Osteocyte (in vitro differentiated cells): Measurements from ENCODE around the gene ZNF521. TPM values are rescaled to one million over a fixed set of nuclear protein-coding genes. Genes with fewer than 3 reads are reported as not detected.

Source experiments
- DNase-seq: peaks from one replicate; pipeline ENCODE4 v3.0.0; 2021; ENCODE audit warnings: mixed read lengths; ENCODE audit not compliant: unreplicated experiment; ENCODE audit errors: extremely low spot score
- H3K27ac Mint-ChIP-seq: one replicate; pipeline ENCODE4 v1.8.0; 2021; ENCODE audit warnings: mild to moderate bottlenecking, mixed read lengths; ENCODE audit not compliant: unreplicated experiment
- H3K27me3 Mint-ChIP-seq: one replicate; pipeline ENCODE4 v1.8.0; 2021; ENCODE audit warnings: mixed read lengths; ENCODE audit not compliant: unreplicated experiment
- H3K36me3 Mint-ChIP-seq: one replicate; pipeline ENCODE4 v1.8.0; 2021; ENCODE audit warnings: mixed read lengths; ENCODE audit not compliant: unreplicated experiment
- H3K4me1 Mint-ChIP-seq: one replicate; pipeline ENCODE4 v1.8.0; 2021; ENCODE audit warnings: mixed read lengths; ENCODE audit not compliant: unreplicated experiment
- H3K4me3 Mint-ChIP-seq: one replicate; pipeline ENCODE4 v1.8.0; 2021; ENCODE audit warnings: mild to moderate bottlenecking, moderate library complexity, mixed read lengths; ENCODE audit not compliant: unreplicated experiment
- H3K9me3 Mint-ChIP-seq: one replicate; pipeline ENCODE4 v1.8.0; 2021; ENCODE audit warnings: mixed read lengths; ENCODE audit not compliant: unreplicated experiment
- CTCF ChIP-seq: fragments of 200-600 bp; sonication (generic); IDR thresholded peaks from 2 replicates; pipeline ENCODE4 v1.5.0; 2021; ENCODE audit warnings: antibody characterized with exemption, mild to moderate bottlenecking, moderate library complexity
- total RNA-seq: library from RNA; stranded (reverse); gene quantifications from 2 replicates; pipeline ENCODE4 v1.2.1, GENCODE V29; 2021

The ZNF521 gene
- total RNA-seq, 1 donor from 2014 or later = 57.1 TPM

GRCh38 chr18:25231327-25231691 is 120.7 kb downstream of the ZNF521 start:
- Mint-ChIP-seq H3K36me3 (peaks cover 10% of the 10 kb centered on the region), H3K27ac (peak overlapping the region; percentile 96), H3K9me3 (no peaks in the 10 kb centered on the region), H3K4me1 (peaks cover 56% of the 10 kb centered on the region), H3K4me3 (peak overlapping the region; percentile 50), H3K27me3 (no peaks in the 10 kb centered on the region)
- no peak for TF ChIP-seq CTCF
- DNase-seq = no peak

- DNase-seq = no peak
- no peaks in the 10 kb centered on the region for H3K27me3 Mint-ChIP-seq
- peaks cover 56% of the 10 kb centered on the region for H3K4me1 Mint-ChIP-seq
- H3K4me3 Mint-ChIP-seq = peak overlapping the region; percentile 50
- peak overlapping the region; percentile 96 for H3K27ac Mint-ChIP-seq
- no peak for TF ChIP-seq CTCF
- peaks cover 15% of the 10 kb centered on the region for H3K36me3 Mint-ChIP-seq
- no peaks in the 10 kb centered on the region for H3K9me3 Mint-ChIP-seq
These were observed 121.2 kb downstream of the ZNF521 start for GRCh38 chr18:25230658-25231326.

GRCh38 chr18:25229920-25230319 is 122.0 kb downstream of the ZNF521 start:
- TF ChIP-seq CTCF = no peak
- Mint-ChIP-seq H3K4me1 (peaks cover 56% of the 10 kb centered on the region), H3K9me3 (no peaks in the 10 kb centered on the region), H3K36me3 (peaks cover 19% of the 10 kb centered on the region), H3K27ac (peak overlapping the region; percentile 96), H3K4me3 (no peak overlapping the region), H3K27me3 (no peaks in the 10 kb centered on the region)
- no peak for DNase-seq

GRCh38 chr18:25229081-25229480 is 122.9 kb downstream of the ZNF521 start:
- H3K4me3 Mint-ChIP-seq = no peak overlapping the region
- H3K36me3 Mint-ChIP-seq = peaks cover 19% of the 10 kb centered on the region
- H3K4me1 Mint-ChIP-seq = peaks cover 51% of the 10 kb centered on the region
- no peak overlapping the region for H3K27ac Mint-ChIP-seq
- no peaks in the 10 kb centered on the region for H3K9me3 Mint-ChIP-seq
- no peaks in the 10 kb centered on the region for H3K27me3 Mint-ChIP-seq
- DNase-seq = no peak
- TF ChIP-seq CTCF = no peak

- Mint-ChIP-seq H3K27me3 (no peaks in the 10 kb centered on the region), H3K4me3 (no peak overlapping the region), H3K9me3 (no peaks in the 10 kb centered on the region), H3K36me3 (peaks cover 20% of the 10 kb centered on the region), H3K4me1 (peaks cover 44% of the 10 kb centered on the region), H3K27ac (peak overlapping the region; percentile 0)
- no peak for DNase-seq
- no peak for TF ChIP-seq CTCF
These were observed 123.6 kb downstream of the ZNF521 start for GRCh38 chr18:25228410-25228809.
